GM12873 (cell line): ENCODE results near the gene ACCSL.

Experiments
- CTCF ChIP-seq: IDR thresholded peaks from 2 replicates; pipeline ENCODE4 v1.5.1; 2012; ENCODE audit warnings: low read depth, mild to moderate bottlenecking, moderate library complexity, low read length, control low read depth; ENCODE audit not compliant: insufficient read depth; ENCODE audit errors: missing control alignments

The ACCSL gene

DNA sequence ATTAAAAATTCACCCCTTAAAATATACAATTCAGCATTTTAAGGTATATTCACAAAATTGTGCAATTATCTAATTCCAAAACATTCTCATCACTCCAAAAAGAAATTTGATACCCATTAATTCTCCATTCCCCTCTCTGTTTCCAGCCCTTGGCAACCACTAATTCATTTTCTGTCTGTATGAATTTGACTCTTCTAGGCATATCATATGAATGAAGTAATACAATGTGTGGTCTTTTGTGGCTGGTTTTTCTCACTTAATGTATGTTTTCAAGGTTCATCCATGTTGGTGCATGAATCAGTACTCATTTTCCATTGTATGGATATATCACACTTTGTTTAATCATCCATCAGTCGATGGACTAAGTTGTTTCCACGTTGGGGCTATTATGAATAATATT, 29.0 kb upstream of the ACCSL start:
- TF ChIP-seq CTCF, result no peak

GRCh38 chr11:44024977-44025376, 22.8 kb upstream of the ACCSL start:
- no peak for TF ChIP-seq CTCF

- no peak for TF ChIP-seq CTCF
Measured at GRCh38 chr11:44025727-44026126, 22.1 kb upstream of the ACCSL start.

DNA sequence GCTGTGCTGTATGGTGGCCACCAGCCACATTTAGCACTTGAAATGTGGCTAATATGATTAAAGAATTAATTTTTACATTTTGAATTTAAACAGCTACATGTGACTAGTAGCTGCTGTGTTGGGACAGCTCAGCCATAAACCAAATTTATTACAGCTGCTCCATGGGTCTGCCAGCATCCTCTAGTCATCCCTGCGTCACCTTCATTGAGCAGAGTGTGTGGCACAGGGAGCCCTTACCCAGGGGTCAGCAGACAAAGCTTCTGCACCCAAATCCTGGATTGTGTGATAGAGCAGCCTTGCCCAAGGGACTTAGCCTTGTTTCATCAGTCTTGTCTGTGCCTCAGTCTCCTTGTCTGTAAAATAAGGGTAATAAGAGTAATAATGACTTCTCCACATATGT, 19.4 kb upstream of the ACCSL start:
- no peak for TF ChIP-seq CTCF

DNA sequence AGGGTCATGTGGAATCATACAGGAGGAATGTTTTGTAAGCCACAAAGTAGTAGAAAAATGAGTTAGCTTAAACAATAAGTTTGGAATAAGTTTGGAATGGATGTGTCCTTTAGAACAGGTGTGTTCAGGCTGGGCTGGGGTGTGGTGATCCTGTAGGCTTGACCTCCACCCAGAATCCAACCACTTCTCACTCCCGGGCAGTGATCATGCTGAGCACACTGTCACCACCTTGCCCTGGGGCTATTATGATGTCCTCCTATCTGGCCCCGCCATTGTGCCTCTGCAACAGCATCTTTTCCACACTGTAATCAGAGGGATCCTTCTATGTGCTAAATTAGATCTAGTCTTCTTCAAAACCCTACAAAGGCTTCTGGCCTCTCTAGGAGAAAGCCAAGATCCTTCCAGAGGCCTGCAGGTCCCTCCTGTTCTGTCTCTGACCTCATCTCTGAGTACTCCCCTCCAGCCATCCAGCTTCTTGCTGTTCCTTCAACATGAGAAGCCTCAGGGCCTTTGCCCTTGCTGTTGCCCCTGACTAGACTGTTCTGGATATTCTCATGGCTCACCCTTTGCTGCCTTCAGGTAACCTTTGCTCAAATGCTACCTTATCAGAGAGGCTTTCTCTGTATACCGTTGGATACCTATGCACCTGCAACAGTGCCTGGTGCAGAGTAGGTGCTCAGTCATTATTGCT, 18.8 kb upstream of the ACCSL start:
- TF ChIP-seq CTCF, result no peak

DNA sequence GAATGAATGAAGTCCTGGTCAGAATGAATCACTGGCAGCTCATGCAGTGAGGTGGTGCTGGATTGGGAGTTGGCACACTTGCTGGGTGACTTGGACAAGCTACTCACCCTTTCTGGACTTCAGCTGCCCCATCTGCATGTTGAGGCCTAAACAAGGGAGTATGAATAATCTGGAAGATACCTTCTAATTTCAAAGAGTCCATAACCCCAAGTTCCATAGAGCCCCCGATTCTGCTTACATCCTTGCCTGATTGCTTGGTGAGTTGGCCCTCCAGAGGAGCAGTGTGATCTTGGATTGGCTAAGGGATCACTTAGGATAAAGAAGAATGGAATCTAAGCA, 18.3 kb upstream of the ACCSL start:
- no peak for TF ChIP-seq CTCF

DNA sequence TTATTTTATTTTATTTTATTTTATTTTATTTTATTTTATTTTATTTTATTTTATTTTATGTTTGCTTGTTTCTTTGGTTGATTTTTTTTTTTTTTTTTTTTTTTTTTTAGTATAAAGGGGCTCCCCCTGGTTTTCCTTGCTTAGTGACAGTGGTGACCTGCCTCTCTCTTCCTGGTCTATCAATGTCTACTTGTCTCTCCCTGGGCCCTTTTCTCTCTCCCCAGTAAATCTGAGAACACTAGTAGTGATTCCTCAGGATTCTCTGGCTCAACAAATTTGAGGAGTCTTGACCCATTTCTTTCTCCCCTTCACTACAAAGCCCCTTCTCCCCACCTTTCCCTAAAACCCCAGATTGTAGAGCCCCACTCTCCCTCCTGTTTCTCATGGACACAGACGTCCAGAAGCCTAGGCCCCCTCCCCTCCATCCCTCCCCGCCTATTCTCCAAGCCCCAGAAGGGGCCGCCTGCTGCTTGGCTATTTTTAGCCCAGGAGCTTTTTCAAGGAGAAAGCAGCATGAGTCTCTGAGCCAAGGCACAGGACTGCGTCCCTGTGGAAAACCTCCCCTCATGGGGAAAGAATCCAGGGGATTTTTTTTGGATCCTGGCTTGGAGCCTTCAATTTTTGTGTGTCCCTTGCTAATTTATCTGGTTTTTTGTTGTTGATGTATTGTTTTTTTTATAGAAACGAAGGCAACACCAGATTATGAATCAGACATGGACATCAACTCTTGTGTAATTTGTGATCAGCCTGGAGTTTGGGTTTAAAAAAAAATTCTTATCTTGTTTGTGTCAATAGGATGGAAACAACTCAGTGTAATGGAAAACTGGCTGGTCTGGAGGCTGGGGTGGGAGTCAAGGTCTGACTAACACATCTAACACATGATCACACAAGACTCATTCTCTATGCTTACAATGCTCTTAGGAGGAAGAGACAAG, 17.5 kb upstream of the ACCSL start:
- TF ChIP-seq CTCF, result no peak
